GM13976 (cell line): ENCODE measurements around the gene UBE2R2.

Experiments
- DNase-seq: peaks from one replicate; pipeline ENCODE4 v3.0.0; 2012; ENCODE audit warnings: low spot score
- in situ Hi-C: fragments of 300-500 bp; cut with MboI; formaldehyde crosslinking; loops from one replicate; pipeline ENCODE4 v1.12.0; 2022; ENCODE audit warnings: low sequenced_read_pairs, mixed read lengths, inconsistent platforms; ENCODE audit not compliant: unreplicated experiment
- TF ChIP-seq, protein P1 (sequence below): IDR thresholded peaks from 2 replicates; pipeline ENCODE4 v1.5.1; 2012; ENCODE audit warnings: borderline replicate concordance, mild to moderate bottlenecking; ENCODE audit not compliant: insufficient read depth; ENCODE audit errors: extremely low read depth, missing control alignments, control extremely low read depth

UBE2R2 gene

GRCh38 chr9:33906769-33907168 lies 89.8 kb downstream of the UBE2R2 start:
- in situ Hi-C loops, result no loop called here
- no peak for DNase-seq
- TF ChIP-seq, protein P1, sequence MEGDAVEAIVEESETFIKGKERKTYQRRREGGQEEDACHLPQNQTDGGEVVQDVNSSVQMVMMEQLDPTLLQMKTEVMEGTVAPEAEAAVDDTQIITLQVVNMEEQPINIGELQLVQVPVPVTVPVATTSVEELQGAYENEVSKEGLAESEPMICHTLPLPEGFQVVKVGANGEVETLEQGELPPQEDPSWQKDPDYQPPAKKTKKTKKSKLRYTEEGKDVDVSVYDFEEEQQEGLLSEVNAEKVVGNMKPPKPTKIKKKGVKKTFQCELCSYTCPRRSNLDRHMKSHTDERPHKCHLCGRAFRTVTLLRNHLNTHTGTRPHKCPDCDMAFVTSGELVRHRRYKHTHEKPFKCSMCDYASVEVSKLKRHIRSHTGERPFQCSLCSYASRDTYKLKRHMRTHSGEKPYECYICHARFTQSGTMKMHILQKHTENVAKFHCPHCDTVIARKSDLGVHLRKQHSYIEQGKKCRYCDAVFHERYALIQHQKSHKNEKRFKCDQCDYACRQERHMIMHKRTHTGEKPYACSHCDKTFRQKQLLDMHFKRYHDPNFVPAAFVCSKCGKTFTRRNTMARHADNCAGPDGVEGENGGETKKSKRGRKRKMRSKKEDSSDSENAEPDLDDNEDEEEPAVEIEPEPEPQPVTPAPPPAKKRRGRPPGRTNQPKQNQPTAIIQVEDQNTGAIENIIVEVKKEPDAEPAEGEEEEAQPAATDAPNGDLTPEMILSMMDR, result no peak

DNA sequence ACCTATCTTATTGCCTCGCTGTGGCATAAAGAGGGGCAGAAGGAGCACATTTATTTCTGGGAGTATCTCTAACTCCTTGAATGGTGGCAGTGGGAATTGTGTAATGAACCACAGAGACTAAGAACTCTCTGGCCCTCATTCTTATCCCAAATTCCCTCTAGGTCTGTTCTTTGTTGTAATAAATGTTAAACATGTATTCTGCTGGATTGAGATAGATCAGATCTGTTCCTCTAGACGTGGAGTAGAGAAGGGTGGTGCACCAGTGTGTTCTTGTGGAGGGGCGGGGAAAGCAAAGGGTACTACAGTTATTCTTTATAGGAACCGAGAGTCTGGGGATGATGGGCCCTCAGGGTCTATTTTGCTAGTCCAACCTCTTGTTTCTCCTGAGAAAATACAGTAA lies 90.4 kb downstream of the UBE2R2 start:
- no peak for DNase-seq
- TF ChIP-seq, protein P1, result no peak
- in situ Hi-C loops, result no loop called here

- in situ Hi-C loops, result no loop called here
- TF ChIP-seq, protein P1, result no peak
- no peak for DNase-seq
Measured at GRCh38 chr9:33908114-33908513, 91.2 kb downstream of the UBE2R2 start.

GRCh38 chr9:33908749-33909148 lies 91.8 kb downstream of the UBE2R2 start:
- DNase-seq, result no peak
- in situ Hi-C loops, result no loop called here
- TF ChIP-seq, protein P1, result no peak

- no peak for DNase-seq
- in situ Hi-C loops, result no loop called here
- TF ChIP-seq, protein P1, result no peak
Measured at GRCh38 chr9:33913541-33913940, 96.6 kb downstream of the UBE2R2 start.

DNA sequence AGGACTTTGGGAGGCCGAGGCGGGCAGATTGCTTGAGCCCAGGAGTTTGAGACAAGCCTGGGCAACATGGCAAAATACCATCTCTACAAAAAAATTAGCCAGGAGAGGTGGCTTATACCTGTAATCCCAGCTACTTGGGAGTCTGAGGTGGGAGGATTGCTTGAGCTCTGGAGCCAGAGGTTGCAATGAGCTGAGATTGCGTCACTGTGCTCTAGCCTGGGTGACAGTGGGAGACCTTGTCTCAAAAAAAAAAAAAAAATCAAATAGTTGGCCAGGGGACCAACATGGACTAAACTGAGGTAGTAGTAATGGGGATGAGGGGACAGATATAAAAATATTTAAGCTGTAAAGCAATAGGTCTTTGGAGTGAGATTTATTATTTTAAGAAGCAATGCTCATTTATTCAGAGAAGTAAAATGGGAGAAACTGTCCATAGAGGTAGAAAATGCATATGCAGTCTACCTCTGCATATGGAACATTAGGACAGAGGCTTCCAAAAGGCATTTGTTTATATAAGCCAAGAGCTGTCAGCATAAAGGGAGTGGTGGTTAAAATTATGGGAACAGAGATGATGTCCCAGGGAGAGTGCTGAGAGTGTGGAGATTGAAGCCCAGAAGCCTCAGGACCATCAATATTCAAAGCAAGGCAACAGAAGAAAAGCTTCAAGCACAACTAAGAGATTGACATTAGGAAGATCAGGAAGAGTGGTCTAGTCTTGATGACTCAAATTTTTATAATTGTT lies 98.1 kb downstream of the UBE2R2 start:
- TF ChIP-seq, protein P1, result no peak
- DNase-seq, result no peak
- in situ Hi-C loops, result no loop called here
